Forelimb muscle (tissue), 1 donor: ENCODE results near the gene VGLL2. TPM values are rescaled to one million over a fixed set of nuclear protein-coding genes. Genes with fewer than 3 reads are reported as not detected.

Experiments
- polyA plus RNA-seq: library from polyadenylated mRNA; unstranded; fragments of 120-200 nt; gene quantifications from one replicate; pipeline ENCODE4 v1.2.1, GENCODE V29; 2013; ENCODE audit not compliant: insufficient read length

The VGLL2 gene
- polyA plus RNA-seq, 1 donor = 93.8 TPM

Other genes starting within 250 kb of the VGLL2 start
- 0.19 TPM for gene ROS1, start 160.4 kb downstream of the VGLL2 start, polyA plus RNA-seq
- gene DCBLD1, start 217.1 kb downstream of the VGLL2 start, polyA plus RNA-seq = 7.5 TPM